H9 (cell line): ENCODE results near the gene ALX3. TPM values are rescaled to one million over a fixed set of nuclear protein-coding genes. Genes with fewer than 3 reads are reported as not detected.

ENCODE experiments used
- DNase-seq: peaks from one replicate; pipeline ENCODE4 v3.0.0-alpha.2; 2017
- H2AFZ ChIP-seq: one replicate; pipeline ENCODE4 v1.6.1; 2013; ENCODE audit warnings: mild to moderate bottlenecking, low read length, control low read depth, moderate library complexity
- H2AK5ac ChIP-seq: 2 replicates; pipeline ENCODE4 v1.6.1; 2013; ENCODE audit warnings: low read length, control low read depth, mixed read lengths; ENCODE audit not compliant: insufficient read length
- H2BK120ac ChIP-seq: one replicate; pipeline ENCODE4 v1.6.1; 2013; ENCODE audit warnings: low read depth, mild to moderate bottlenecking, low read length, control low read depth, inconsistent platforms; ENCODE audit not compliant: poor library complexity, severe bottlenecking
- H2BK12ac ChIP-seq: 2 replicates; pipeline ENCODE4 v1.6.1; 2013; ENCODE audit warnings: low read length, control low read depth, mixed read lengths, low read depth; ENCODE audit not compliant: insufficient read length
- H2BK15ac ChIP-seq: 2 replicates; pipeline ENCODE4 v1.6.1; 2013; ENCODE audit warnings: low read depth, low read length, control low read depth
- H2BK20ac ChIP-seq: one replicate; pipeline ENCODE4 v1.6.1; 2013; ENCODE audit warnings: low read depth, mild to moderate bottlenecking, low read length, control low read depth, inconsistent platforms; ENCODE audit not compliant: poor library complexity, severe bottlenecking
- H2BK5ac ChIP-seq: 2 replicates; pipeline ENCODE4 v1.6.1; 2013; ENCODE audit warnings: low read length, control low read depth, mixed read lengths; ENCODE audit not compliant: insufficient read length
- H3K14ac ChIP-seq: 2 replicates; pipeline ENCODE4 v1.6.1; 2013; ENCODE audit warnings: low read length, control low read depth; ENCODE audit not compliant: insufficient read depth
- H3K18ac ChIP-seq: 2 replicates; pipeline ENCODE4 v1.6.1; 2013; ENCODE audit warnings: low read depth, mild to moderate bottlenecking, mixed read lengths, low read length, control low read depth; ENCODE audit not compliant: insufficient read length
- H3K23ac ChIP-seq: 2 replicates; pipeline ENCODE4 v1.6.1; 2013; ENCODE audit warnings: low read length, control low read depth, mixed read lengths, low read depth; ENCODE audit not compliant: insufficient read length
- H3K23me2 ChIP-seq: 2 replicates; pipeline ENCODE4 v1.6.1; 2013; ENCODE audit warnings: low read depth, mild to moderate bottlenecking, mixed read lengths, low read length, control low read depth; ENCODE audit not compliant: insufficient read length, poor library complexity, severe bottlenecking
- H3K27ac ChIP-seq: 2 replicates; pipeline ENCODE4 v1.5.1; 2013; ENCODE audit warnings: low read length, control low read depth, mixed read lengths, low read depth; ENCODE audit not compliant: insufficient read length
- H3K27me3 ChIP-seq: 2 replicates; pipeline ENCODE4 v1.6.1; 2013; ENCODE audit warnings: low read length, control low read depth, inconsistent platforms; ENCODE audit not compliant: insufficient read depth
- H3K4ac ChIP-seq: 2 replicates; pipeline ENCODE4 v1.6.1; 2013; ENCODE audit warnings: low read depth, mild to moderate bottlenecking, control low read depth, inconsistent platforms, low read length, moderate library complexity
- H3K4me1 ChIP-seq: 2 replicates; pipeline ENCODE4 v1.6.1; 2013; ENCODE audit warnings: low read length, control low read depth, inconsistent platforms; ENCODE audit not compliant: insufficient read depth
- H3K4me2 ChIP-seq: 2 replicates; pipeline ENCODE4 v1.6.1; 2013; ENCODE audit warnings: low read length, control low read depth, mixed read lengths; ENCODE audit not compliant: insufficient read length, insufficient read depth
- H3K56ac ChIP-seq: 2 replicates; pipeline ENCODE4 v1.6.1; 2013; ENCODE audit warnings: low read depth, mild to moderate bottlenecking, mixed read lengths, low read length, control low read depth; ENCODE audit not compliant: insufficient read length
- H3K79me1 ChIP-seq: 2 replicates; pipeline ENCODE4 v1.6.1; 2013; ENCODE audit warnings: low read depth, mild to moderate bottlenecking, moderate library complexity, low read length, control low read depth, inconsistent platforms; ENCODE audit not compliant: insufficient read depth, poor library complexity, severe bottlenecking
- H3K79me2 ChIP-seq: 2 replicates; pipeline ENCODE4 v1.6.1; 2013; ENCODE audit warnings: low read length, control low read depth, inconsistent platforms; ENCODE audit not compliant: insufficient read depth
- H3K9ac ChIP-seq: 2 replicates; pipeline ENCODE4 v1.6.1; 2013; ENCODE audit warnings: low read length, control low read depth, mixed read lengths; ENCODE audit not compliant: insufficient read length; ENCODE audit errors: extremely low read depth
- H3K9me3 ChIP-seq: one replicate; pipeline ENCODE4 v1.6.1; 2013; ENCODE audit warnings: low read depth, low read length, inconsistent platforms; ENCODE audit not compliant: control insufficient read depth
- H3T11ph ChIP-seq: one replicate; pipeline ENCODE4 v1.6.1; 2013; ENCODE audit warnings: mild to moderate bottlenecking, low read length, control low read depth, inconsistent platforms
- H4K20me1 ChIP-seq: one replicate; pipeline ENCODE4 v1.6.1; 2013; ENCODE audit not compliant: control insufficient read depth, insufficient read length, insufficient read depth
- H4K5ac ChIP-seq: 2 replicates; pipeline ENCODE4 v1.6.1; 2013; ENCODE audit warnings: low read depth, mild to moderate bottlenecking, mixed read lengths, low read length, control low read depth; ENCODE audit not compliant: insufficient read length
- H4K8ac ChIP-seq: replicated peaks from 2 replicates; pipeline ENCODE4 v1.6.1; 2013; ENCODE audit warnings: low read length, control low read depth, mixed read lengths, low read depth; ENCODE audit not compliant: insufficient read length
- H4K91ac ChIP-seq: 2 replicates; pipeline ENCODE4 v1.6.1; 2013; ENCODE audit warnings: low read depth, mild to moderate bottlenecking, moderate library complexity, mixed read lengths, low read length, control low read depth; ENCODE audit not compliant: insufficient read length
- H3K27ac Mint-ChIP-seq, 3 experiments: 2 replicates in 2 of 3; 3 replicates in 1 of 3; pipeline ENCODE4 v1.8.0; 2020 to 2021; ENCODE audit warnings: mixed read lengths in 3 of 3, mild to moderate bottlenecking in 1 of 3, moderate library complexity in 1 of 3
- H3K27me3 Mint-ChIP-seq: 2 replicates; pipeline ENCODE4 v1.8.0; 2021; ENCODE audit warnings: low read depth, mild to moderate bottlenecking, moderate library complexity, mixed read lengths
- H3K36me3 Mint-ChIP-seq, 3 experiments: 2 replicates in 2 of 3; 3 replicates in 1 of 3; pipeline ENCODE4 v1.8.0; 2020 to 2021; ENCODE audit warnings: low read depth in 3 of 3, mixed read lengths in 3 of 3; ENCODE audit not compliant: insufficient read depth in 1 of 3
- H3K4me1 Mint-ChIP-seq, 2 experiments: 2 replicates each; pipeline ENCODE4 v1.8.0; 2020; ENCODE audit warnings: mixed read lengths in 2 of 2
- H3K4me3 Mint-ChIP-seq, 2 experiments: 2 replicates in 1 of 2; 3 replicates in 1 of 2; pipeline ENCODE4 v1.8.0; 2020 to 2021; ENCODE audit warnings: mild to moderate bottlenecking in 2 of 2, mixed read lengths in 2 of 2, moderate library complexity in 1 of 2
- H3K9me3 Mint-ChIP-seq, 2 experiments: 2 replicates in 1 of 2; 3 replicates in 1 of 2; pipeline ENCODE4 v1.8.0; 2020; ENCODE audit warnings: mild to moderate bottlenecking in 2 of 2, mixed read lengths in 2 of 2, moderate library complexity in 1 of 2
- CTCF ChIP-seq: fragments of 200-600 bp; sonication (generic); conservative IDR thresholded peaks from 3 replicates; pipeline ENCODE4 v1.8.0; 2021; ENCODE audit warnings: antibody characterized with exemption, mild to moderate bottlenecking
- WGBS: extraction: QIAGEN DNeasy Blood & Tissue Kit; methylation state at CpG from one replicate; pipeline ENCODE4 v1.1.7; 2013; ENCODE audit warnings: missing lambda C conversion rate, low lambda C conversion rate, mixed read lengths; ENCODE audit not compliant: insufficient read length; ENCODE audit errors: extremely low coverage; 5-methylcytosine and 5-hydroxymethylcytosine counted together
- total RNA-seq: library from RNA; stranded (reverse); gene quantifications from 2 replicates; pipeline ENCODE4 v1.2.1, GENCODE V29; 2021

Gene ALX3
- total RNA-seq, 1 experiment from 2014 or later = not detected

GRCh38 chr1:110083866-110084226 is 13.4 kb upstream of the ALX3 start:
- H3K56ac ChIP-seq = no peak overlapping the region
- 0 out of 2 replicates have a peak, but pooled peaks cover 3% of the 10 kb centered on the region for H3K4me1 ChIP-seq
- H2BK5ac ChIP-seq = no peak overlapping the region
- H3K18ac ChIP-seq = no peak overlapping the region
- Mint-ChIP-seq H3K9me3 (no peaks in the 10 kb centered on the region; a peak in 1 of 5 replicates), H3K36me3 (no peaks in the 10 kb centered on the region), H3K4me1 (peaks cover 13 to 34% of the 10 kb centered on the region in 2 experiments), H3K27ac (no peak overlapping the region), H3K27me3 (peaks cover 93% of the 10 kb centered on the region), H3K4me3 (peak overlapping the region; percentile 53 to 79)
- WGBS = no CpG with 5 or more reads among the region's 37 CpGs
- no peak overlapping the region for H3K9ac ChIP-seq
- no peak overlapping the region for H2BK120ac ChIP-seq
- H2AFZ ChIP-seq = no peak overlapping the region
- peak overlapping the region; percentile 58 for H3K4me2 ChIP-seq
- H2BK12ac ChIP-seq = no peak overlapping the region
- H4K91ac ChIP-seq = no peak overlapping the region
- H4K20me1 ChIP-seq = no peaks in the 10 kb centered on the region
- no peaks in the 10 kb centered on the region for H3K79me2 ChIP-seq
- no peak for TF ChIP-seq CTCF
- no peak overlapping the region for H4K5ac ChIP-seq
- no peaks in the 10 kb centered on the region for H3K9me3 ChIP-seq
- no peak overlapping the region for H3K27ac ChIP-seq
- no peak overlapping the region for H2BK15ac ChIP-seq
- peak overlapping the region; percentile 8; the same call in 1 of the 2 replicates for H3K14ac ChIP-seq
- H4K8ac ChIP-seq = no peak overlapping the region
- no peak overlapping the region for H3K23ac ChIP-seq
- H3K4ac ChIP-seq = no peak overlapping the region
- H2BK20ac ChIP-seq = no peak overlapping the region
- H3K27me3 ChIP-seq = peaks cover 51% of the 10 kb centered on the region
- H3K23me2 ChIP-seq = peaks cover 10% of the 10 kb centered on the region
- no peaks in the 10 kb centered on the region for H3K79me1 ChIP-seq
- no peak overlapping the region for H2AK5ac ChIP-seq
- H3T11ph ChIP-seq = no peak overlapping the region
- no peak for DNase-seq
